Aorta (tissue), 5 donors: ENCODE data around the gene KEL. TPM values are rescaled to one million over a fixed set of nuclear protein-coding genes. Genes with fewer than 3 reads are reported as not detected.

ENCODE experiments used
- ATAC-seq: fragments of 200-7000 bp; cut with Tn5 transposase; one replicate; pipeline ENCODE4 v1.9.1; 2022; ENCODE audit warnings: moderate library complexity; ENCODE audit not compliant: low FRiP score
- DNase-seq, 2 donors: peaks; one replicate each; pipeline ENCODE4 v3.0.0-alpha.2; 2020
- H3K27ac ChIP-seq, 2 donors: one replicate each; pipeline ENCODE4 v1.5.1; 2013; ENCODE audit warnings: low read length in 2 of 2, mild to moderate bottlenecking in 2 of 2, moderate library complexity in 2 of 2, control low read depth in 1 of 2, inconsistent platforms in 1 of 2, low read depth in 1 of 2
- H3K27me3 ChIP-seq, 2 donors: one replicate each; pipeline ENCODE4 v1.6.1; 2013; ENCODE audit warnings: control low read depth in 1 of 2, low read length in 1 of 2, mild to moderate bottlenecking in 1 of 2, moderate library complexity in 1 of 2; ENCODE audit not compliant: insufficient read depth in 2 of 2, control insufficient read depth in 1 of 2
- H3K36me3 ChIP-seq, 2 donors: one replicate each; pipeline ENCODE4 v1.6.1; 2013; ENCODE audit warnings: control low read depth in 1 of 2, low read length in 1 of 2, mild to moderate bottlenecking in 1 of 2; ENCODE audit not compliant: insufficient read depth in 2 of 2, control insufficient read depth in 1 of 2
- H3K4me1 ChIP-seq, 2 donors: one replicate each; pipeline ENCODE4 v1.6.1; 2013; ENCODE audit warnings: low read length in 2 of 2, control low read depth in 1 of 2, mild to moderate bottlenecking in 1 of 2, moderate library complexity in 1 of 2; ENCODE audit not compliant: insufficient read depth in 2 of 2, control insufficient read depth in 1 of 2
- H3K4me3 ChIP-seq, 2 donors: one replicate each; pipeline ENCODE4 v1.5.1; 2013; ENCODE audit warnings: low read length in 2 of 2, control low read depth in 1 of 2, mild to moderate bottlenecking in 1 of 2
- H3K9me3 ChIP-seq: one replicate; pipeline ENCODE4 v1.6.1; 2013; ENCODE audit warnings: mild to moderate bottlenecking, low read length; ENCODE audit not compliant: control insufficient read depth
- WGBS, 2 donors: extraction: QIAGEN DNeasy Blood & Tissue Kit; methylation state at CpG; one replicate each; pipeline ENCODE4 v1.1.7; 2013; 5-methylcytosine and 5-hydroxymethylcytosine counted together
- intact Hi-C, 2 donors: fragments of 100-400 bp; cut with DNase I; formaldehyde crosslinking; loops; one replicate each; pipeline versions ENCODE4 v1.14.2 to v1.15.0; 2022
- polyA plus RNA-seq, 2 donors: library from polyadenylated mRNA; stranded (reverse); fragments of 200-250 nt; gene quantifications; one replicate each; pipeline ENCODE4 v1.2.3, GENCODE V29; 2013
- total RNA-seq, 2 donors: library from RNA; stranded (reverse); fragmentation: NEBNext Ultra II Directional; extraction: Animal tissue kit (Norgen Biotek cat#: 25700); gene quantifications; one replicate each; pipeline ENCODE4 v1.2.1, GENCODE V29; 2021
- donor health status: healthy with polysubstance abuse.
- donor health status: Bipolar disorder and iron deficiency.
- donor health status: DM: no; HTN: no; CAD: no.
- donor health status: DM: no; HTN: no; CAD: no.
- donor health status: DM: yes; HTN: yes; CAD: no.

The KEL gene
- total and polyA plus RNA-seq, 4 donors = 0.15 to 1.4 (median 0.49) TPM; not detected in 1

DNA sequence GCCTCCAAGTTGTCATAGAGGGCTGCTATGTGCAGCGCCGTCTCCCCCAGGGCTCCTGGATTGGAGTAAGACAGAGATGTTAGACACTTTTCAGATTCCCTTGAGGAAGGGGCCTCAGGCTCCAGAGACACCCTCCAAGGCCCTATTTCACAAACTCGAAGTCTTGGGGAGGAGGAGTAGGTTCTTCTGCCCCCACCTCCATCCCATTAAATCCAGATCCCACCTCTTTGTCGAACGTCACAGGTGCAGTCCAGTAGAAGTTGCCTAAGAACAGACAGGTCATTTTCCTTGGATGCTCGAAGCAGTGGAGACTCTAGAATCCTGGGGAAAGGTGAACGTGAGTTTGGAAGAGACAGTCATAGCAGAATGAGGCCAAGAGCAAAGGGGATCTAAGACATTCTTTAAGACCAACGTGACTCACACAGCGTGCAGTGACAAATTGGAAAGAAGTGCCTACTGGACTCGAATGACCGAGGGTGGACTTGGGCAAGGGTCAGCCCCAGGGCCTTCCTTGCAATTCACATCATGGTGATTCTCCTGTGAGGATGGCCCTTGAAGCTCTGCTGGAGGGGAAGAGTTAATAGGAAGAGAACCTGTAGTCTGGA is 31.9 kb downstream of the KEL start:
- intact Hi-C loops = no loop called here
- no peaks in the 10 kb centered on the region for H3K36me3 ChIP-seq
- ATAC-seq = no peak
- H3K9me3 ChIP-seq = no peaks in the 10 kb centered on the region
- no peaks in the 10 kb centered on the region for H3K27me3 ChIP-seq
- 86 to 88% methylated on average over 11 of the region's 11 CpGs for WGBS, 2 donors
- H3K27ac ChIP-seq = no peak overlapping the region
- no peaks in the 10 kb centered on the region for H3K4me1 ChIP-seq
- no peak overlapping the region for H3K4me3 ChIP-seq
- DNase-seq = no peak

DNA sequence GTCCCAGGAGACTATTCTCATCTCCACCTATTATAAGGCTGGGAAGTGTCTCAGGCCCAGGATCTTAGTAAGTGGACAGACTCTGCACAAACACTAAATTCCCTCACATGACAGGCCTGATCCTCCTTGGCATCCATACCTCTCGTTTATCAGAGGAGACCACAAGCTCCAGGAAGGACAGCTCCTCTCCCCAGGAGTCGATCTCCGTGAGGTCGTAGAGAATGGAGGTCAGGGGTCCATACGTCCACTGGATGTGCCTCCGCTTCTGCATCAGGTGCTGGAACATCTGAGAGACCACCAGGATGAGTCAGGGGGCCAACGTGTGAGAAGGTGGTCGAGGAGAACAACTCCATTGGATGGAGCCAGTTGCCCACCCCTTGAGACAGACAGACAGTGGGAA is 34.2 kb downstream of the KEL start:
- ATAC-seq (no peak), DNase-seq (no peak)
- Histone ChIP-seq H3K27me3 (no peaks in the 10 kb centered on the region), H3K27ac (no peak overlapping the region), H3K36me3 (no peaks in the 10 kb centered on the region), H3K9me3 (no peaks in the 10 kb centered on the region), H3K4me1 (no peaks in the 10 kb centered on the region), H3K4me3 (no peak overlapping the region)
- WGBS, 2 donors = 75 to 77% methylated on average over 8 of the region's 8 CpGs
- intact Hi-C loops = no loop called here

GRCh38 chr7:142927085-142927745 is 34.9 kb downstream of the KEL start:
- WGBS, 2 donors = 64 to 65% methylated on average over 7 of the region's 7 CpGs
- no peaks in the 10 kb centered on the region for H3K4me1 ChIP-seq
- no peaks in the 10 kb centered on the region for H3K9me3 ChIP-seq
- intact Hi-C loops = no loop called here
- DNase-seq (peak in 1 of 2 donors; percentile 54), ATAC-seq (no peak)
- no peaks in the 10 kb centered on the region for H3K36me3 ChIP-seq
- H3K27me3 ChIP-seq = no peaks in the 10 kb centered on the region
- H3K27ac ChIP-seq = no peak overlapping the region
- no peak overlapping the region for H3K4me3 ChIP-seq

- DNase-seq (no peak), ATAC-seq (no peak)
- Histone ChIP-seq H3K9me3 (no peaks in the 10 kb centered on the region), H3K36me3 (no peaks in the 10 kb centered on the region), H3K27me3 (no peaks in the 10 kb centered on the region), H3K4me1 (no peaks in the 10 kb centered on the region), H3K4me3 (no peak overlapping the region), H3K27ac (no peak overlapping the region)
- WGBS, 2 donors = 63 to 67% methylated on average over 12 of the region's 12 CpGs
- intact Hi-C loops = no loop called here
Observed at GRCh38 chr7:142925413-142925812, 36.8 kb downstream of the KEL start.

DNA sequence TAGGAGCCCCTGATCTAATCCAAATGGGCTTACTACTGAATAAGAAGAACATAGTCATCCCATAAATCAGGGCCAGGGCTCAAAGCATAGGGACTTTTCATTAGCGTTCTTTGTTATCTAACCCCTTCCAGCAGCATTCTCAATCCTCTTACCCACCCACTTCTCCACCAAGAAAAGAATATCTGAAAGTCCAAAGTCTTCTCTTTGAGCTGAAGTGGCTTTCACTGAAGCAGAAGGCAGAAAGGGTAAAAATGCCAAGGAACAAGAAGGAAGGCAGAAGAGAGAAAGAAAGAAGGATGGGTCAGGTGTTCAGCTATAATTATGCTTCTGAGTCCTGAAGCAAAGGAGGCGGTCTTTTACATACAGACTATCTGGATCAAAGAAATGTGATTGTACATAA is 38.8 kb downstream of the KEL start:
- ATAC-seq = no peak
- Histone ChIP-seq H3K9me3 (no peaks in the 10 kb centered on the region), H3K4me1 (no peaks in the 10 kb centered on the region), H3K36me3 (no peaks in the 10 kb centered on the region), H3K27ac (no peak overlapping the region), H3K4me3 (no peak overlapping the region), H3K27me3 (no peaks in the 10 kb centered on the region)
- no peak for DNase-seq
- intact Hi-C loops = no loop called here
- 49 to 50% methylated on average over 2 of the region's 2 CpGs for WGBS, 2 donors

DNA sequence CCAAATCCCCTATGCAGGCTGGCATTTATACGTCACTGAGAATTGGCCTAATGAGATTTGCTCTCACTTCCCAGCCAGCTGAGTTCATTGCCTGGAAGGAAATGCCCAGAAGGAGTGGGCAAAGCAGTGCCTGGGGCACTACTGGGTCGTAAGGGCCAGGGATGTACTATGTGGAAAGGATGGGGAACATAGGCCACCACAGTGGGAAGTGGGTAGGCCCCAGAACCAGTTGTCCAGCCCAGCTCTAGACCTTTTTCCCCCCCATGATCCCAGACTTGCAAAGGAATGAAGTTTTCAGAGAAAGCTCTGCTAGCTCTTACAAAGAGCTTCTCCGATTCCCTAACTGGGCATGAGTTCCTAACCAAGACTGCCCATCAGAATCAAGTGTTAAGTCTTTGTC is 42.5 kb downstream of the KEL start:
- H3K27ac ChIP-seq = no peak overlapping the region
- ATAC-seq (no peak), DNase-seq (no peak)
- no peaks in the 10 kb centered on the region for H3K4me1 ChIP-seq
- 86 to 87% methylated on average over 3 of the region's 3 CpGs for WGBS, 2 donors
- no peak overlapping the region for H3K4me3 ChIP-seq
- no peaks in the 10 kb centered on the region for H3K36me3 ChIP-seq
- no peaks in the 10 kb centered on the region for H3K9me3 ChIP-seq
- no peaks in the 10 kb centered on the region for H3K27me3 ChIP-seq
- intact Hi-C loops = no loop called here

DNA sequence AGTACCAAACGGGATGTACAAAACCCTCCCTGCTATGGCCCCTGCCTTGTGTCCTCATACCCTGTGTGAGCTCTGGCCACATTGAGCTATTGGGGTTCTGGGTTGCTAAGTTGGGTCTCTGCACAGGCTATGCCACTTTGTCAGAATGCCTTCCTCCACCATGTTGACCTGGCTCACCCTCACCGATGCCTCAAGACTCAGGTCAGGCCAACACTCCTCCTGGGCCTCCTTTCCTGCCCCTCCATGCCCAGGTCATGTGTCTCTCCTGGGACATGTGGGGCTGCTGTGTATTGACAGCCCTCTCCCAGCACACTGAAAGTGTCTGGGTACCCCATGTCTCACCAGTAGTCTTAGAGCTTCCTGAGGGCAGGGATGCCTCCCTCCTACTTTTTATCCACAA is 43.3 kb downstream of the KEL start:
- H3K36me3 ChIP-seq = no peaks in the 10 kb centered on the region
- H3K4me1 ChIP-seq = no peaks in the 10 kb centered on the region
- no peaks in the 10 kb centered on the region for H3K9me3 ChIP-seq
- intact Hi-C loops = no loop called here
- no peaks in the 10 kb centered on the region for H3K27me3 ChIP-seq
- DNase-seq (no peak), ATAC-seq (no peak)
- WGBS, 2 donors = 74 to 81% methylated on average over 2 of the region's 2 CpGs
- no peak overlapping the region for H3K4me3 ChIP-seq
- no peak overlapping the region for H3K27ac ChIP-seq

GRCh38 chr7:142917447-142917846 is 44.7 kb downstream of the KEL start:
- intact Hi-C loops = no loop called here
- Histone ChIP-seq H3K9me3 (no peaks in the 10 kb centered on the region), H3K27ac (no peak overlapping the region), H3K4me3 (no peak overlapping the region), H3K27me3 (no peaks in the 10 kb centered on the region), H3K36me3 (no peaks in the 10 kb centered on the region), H3K4me1 (no peaks in the 10 kb centered on the region)
- 80 to 81% methylated on average over 3 of the region's 3 CpGs for WGBS, 2 donors
- ATAC-seq (no peak), DNase-seq (no peak)

- DNase-seq (no peak), ATAC-seq (no peak)
- intact Hi-C loops = no loop called here
- Histone ChIP-seq H3K4me3 (no peak overlapping the region), H3K4me1 (no peaks in the 10 kb centered on the region), H3K27me3 (no peaks in the 10 kb centered on the region), H3K9me3 (no peaks in the 10 kb centered on the region), H3K36me3 (no peaks in the 10 kb centered on the region), H3K27ac (no peak overlapping the region)
- 31 to 47% methylated on average over 2 of the region's 2 CpGs for WGBS, 2 donors
Observed at GRCh38 chr7:142916508-142916907, 45.7 kb downstream of the KEL start.
